OCI-LY7 (cell line): Measurements from ENCODE around the gene MUC4.

Experiments used
- CTCF ChIP-seq: fragments of 200-600 bp; sonication (generic); conservative IDR thresholded peaks from 2 replicates; pipeline ENCODE4 v1.5.1; 2014; ENCODE audit warnings: mild to moderate bottlenecking, antibody characterized with exemption, low read length, moderate library complexity, mixed read lengths
- EZH2phosphoT487 ChIP-seq: fragments of 200-600 bp; sonication (generic); IDR thresholded peaks from 2 replicates; pipeline ENCODE4 v1.6.1; 2018; ENCODE audit warnings: low read depth, borderline replicate concordance, mild to moderate bottlenecking, mixed run types, antibody characterized with exemption, low read length, moderate library complexity, mixed read lengths

GRCh38 chr3:195752546-195753331, 59.0 kb downstream of the MUC4 start:
- TF ChIP-seq CTCF (no peak), EZH2phosphoT487 (no peak)
